GM12874 (cell line): ENCODE measurements around the gene IFNA2.

ENCODE experiments used
- CTCF ChIP-seq: IDR thresholded peaks from 2 replicates; pipeline ENCODE4 v1.5.1; 2011; ENCODE audit warnings: low read depth, mild to moderate bottlenecking, control low read depth, low read length, moderate library complexity; ENCODE audit not compliant: insufficient read depth

IFNA2 gene

GRCh38 chr9:21414220-21414940 lies 29.2 kb upstream of the IFNA2 start:
- TF ChIP-seq CTCF: no peak

DNA sequence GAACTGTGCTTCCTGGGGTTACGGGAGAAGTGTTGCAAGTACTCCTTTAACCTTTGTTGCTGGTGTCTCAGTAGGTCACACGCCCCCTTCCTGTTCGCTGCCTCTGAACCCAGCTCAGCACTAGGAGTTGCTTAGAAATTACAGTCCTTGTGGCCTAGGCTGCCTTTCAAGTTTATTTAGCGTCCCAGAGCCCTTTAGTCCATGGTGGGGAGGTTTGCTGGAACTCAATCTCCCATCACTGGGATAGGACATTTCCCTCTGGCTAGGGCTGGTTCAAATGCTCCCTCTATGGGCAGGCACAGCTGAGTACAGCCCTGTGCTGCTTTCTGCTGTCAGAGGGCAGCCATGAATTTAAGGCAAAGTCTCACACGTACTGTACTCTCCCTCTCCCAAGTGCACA lies 28.4 kb upstream of the IFNA2 start:
- TF ChIP-seq CTCF: peak; percentile 69

DNA sequence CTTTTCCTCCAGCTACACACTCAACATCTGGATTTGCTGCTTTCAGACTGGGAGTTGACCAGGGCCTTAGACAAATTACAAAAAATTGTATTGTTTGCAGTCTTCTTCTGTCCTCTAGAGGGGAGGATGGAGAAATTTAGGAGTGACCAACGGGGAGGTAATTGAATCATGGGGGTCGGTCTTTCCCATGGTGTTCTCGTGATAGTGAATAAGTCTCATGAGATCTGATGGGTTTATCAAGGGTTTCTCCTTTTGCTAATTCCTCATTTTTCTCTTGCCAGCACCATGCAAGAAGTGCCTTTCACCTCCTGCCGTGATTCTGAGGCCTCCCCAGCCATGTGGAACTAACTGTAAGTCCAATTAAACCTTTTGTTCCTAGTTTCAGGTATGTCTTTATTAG lies 28.0 kb upstream of the IFNA2 start:
- no peak for TF ChIP-seq CTCF

GRCh38 chr9:21412107-21412506 lies 26.9 kb upstream of the IFNA2 start:
- TF ChIP-seq CTCF: no peak

DNA sequence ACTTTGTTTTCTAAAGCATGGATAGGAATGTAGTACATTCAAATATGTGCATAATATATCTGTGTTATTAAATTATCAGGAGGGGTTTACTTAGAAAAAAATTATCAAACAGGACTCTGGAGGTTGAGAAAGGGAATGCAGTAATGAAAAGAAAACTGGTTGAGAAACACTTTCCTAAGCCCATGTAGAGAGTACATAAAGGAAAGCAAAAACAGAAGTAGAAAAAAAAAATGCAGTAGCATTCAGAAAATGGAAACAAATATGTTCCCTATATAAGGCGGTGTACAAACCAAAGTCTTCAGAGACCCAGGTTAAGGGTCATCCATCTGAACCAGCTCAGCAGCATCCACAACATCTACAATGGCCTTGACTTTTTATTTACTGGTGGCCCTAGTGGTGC lies 23.6 kb upstream of the IFNA2 start, which contains the start of gene IFNA8:
TSS of gene IFNA8 (plus strand) at position 301 of the 400 bp plus-strand sequence. CDS start at position 361, 60 bp downstream.
- TF ChIP-seq CTCF: no peak

DNA sequence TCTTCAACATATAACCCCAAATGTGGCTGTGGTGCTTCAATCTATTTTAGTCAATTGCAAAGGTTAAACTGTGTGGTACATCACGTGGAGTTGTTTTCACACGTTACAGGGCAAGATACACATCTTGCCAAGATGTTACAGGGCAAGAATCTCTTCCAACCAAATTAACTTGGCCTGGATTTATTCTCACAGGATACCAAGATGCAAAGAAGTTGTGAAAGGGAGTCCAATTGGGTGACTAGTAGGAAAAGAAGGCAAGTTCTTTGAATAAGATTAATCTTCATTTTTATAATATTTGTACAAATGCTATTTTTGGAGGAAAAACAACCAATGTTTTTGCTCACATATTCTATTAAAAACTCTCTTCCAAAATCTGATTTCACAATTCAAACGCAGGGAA lies 18.9 kb upstream of the IFNA2 start:
- TF ChIP-seq CTCF: no peak

DNA sequence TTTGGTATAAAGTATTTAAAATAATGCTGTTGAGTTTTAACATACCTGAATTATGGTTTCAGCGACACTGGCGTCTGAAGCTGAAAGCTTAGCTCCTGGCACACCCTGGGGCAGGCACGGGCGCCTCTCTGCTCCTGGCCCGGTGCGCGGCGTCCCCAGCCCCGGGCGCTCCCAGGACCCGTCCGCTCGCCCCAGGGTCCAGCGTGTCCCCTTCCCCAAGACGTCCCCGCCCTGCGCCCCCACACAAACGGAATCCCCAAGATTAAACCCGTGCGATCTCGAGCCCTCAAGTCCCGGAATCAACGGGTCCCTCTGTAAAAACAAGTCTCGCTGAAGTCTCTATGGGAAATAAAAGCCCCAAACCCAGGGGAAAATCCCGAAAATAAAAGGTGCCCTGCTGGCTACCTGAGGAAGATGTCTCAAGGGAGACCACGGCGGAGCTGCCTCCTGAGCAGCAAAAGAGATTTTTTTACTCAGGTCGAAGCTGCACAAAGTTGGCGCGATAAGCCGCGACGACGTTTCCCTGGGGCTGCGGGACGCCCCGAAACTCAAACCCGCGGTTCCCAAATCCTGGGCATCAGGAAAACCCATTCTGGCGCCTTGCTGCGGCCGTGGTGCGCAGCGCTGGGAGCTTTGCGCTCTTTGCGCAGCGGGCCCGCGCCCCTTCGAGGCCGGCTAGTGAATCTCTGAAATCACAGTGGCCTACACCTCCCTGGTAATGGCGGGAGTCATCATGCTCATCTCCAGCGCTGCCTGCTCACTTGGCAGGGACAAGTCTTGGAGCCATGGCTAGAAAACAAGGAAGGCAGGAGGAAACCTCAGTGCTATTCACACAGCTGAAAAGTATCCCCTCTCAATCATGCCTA lies 17.4 kb upstream of the IFNA2 start:
- TF ChIP-seq CTCF: peak; percentile 27; the same call in 1 of the 2 replicates
